ENCODE results near the gene LILRA1.
"Not testable (repeated sequence)": the region's sequence is repeated elsewhere in the genome, so short reads cannot be mapped to it uniquely, and the experiment has no call there.

Gene LILRA1

GRCh38 chr19:54577334-54577733 is 16.1 kb upstream of the LILRA1 start:
- DNase-seq (ENCODE audit: low spot score): no peak

- not testable (repeated sequence) for DNase-seq (ENCODE audit: low spot score)
These were observed 15.2 kb upstream of the LILRA1 start for GRCh38 chr19:54578268-54578667.

- no peak for DNase-seq (ENCODE audit: low spot score)
These were observed 7.0 kb upstream of the LILRA1 start for GRCh38 chr19:54586397-54586796.

- no peak for DNase-seq (ENCODE audit: low spot score)
These were observed 6.4 kb upstream of the LILRA1 start for GRCh38 chr19:54587026-54587425.

- not testable (repeated sequence) for DNase-seq (ENCODE audit: low spot score)
These were observed 647 bp downstream of the LILRA1 start for GRCh38 chr19:54593931-54594626.

GRCh38 chr19:54594737-54595136 is 1.3 kb downstream of the LILRA1 start:
- no peak for DNase-seq (ENCODE audit: low spot score)

GRCh38 chr19:54595680-54596436 is 2.4 kb downstream of the LILRA1 start:
- DNase-seq (ENCODE audit: low spot score): not testable (repeated sequence)

- no peak for DNase-seq (ENCODE audit: low spot score)
These were observed 6.8 kb downstream of the LILRA1 start for GRCh38 chr19:54600212-54600611.

- no peak for DNase-seq (ENCODE audit: low spot score)
These were observed 12.8 kb downstream of the LILRA1 start for GRCh38 chr19:54606230-54606629.

GRCh38 chr19:54606891-54607784 is 13.7 kb downstream of the LILRA1 start:
- no peak for DNase-seq (ENCODE audit: low spot score)

GRCh38 chr19:54607785-54608150 is 14.3 kb downstream of the LILRA1 start:
- no peak for DNase-seq (ENCODE audit: low spot score)

GRCh38 chr19:54608205-54608604 is 14.8 kb downstream of the LILRA1 start:
- no peak for DNase-seq (ENCODE audit: low spot score)

- DNase-seq (ENCODE audit: low spot score): no peak
These were observed 15.4 kb downstream of the LILRA1 start for GRCh38 chr19:54608792-54609191.

GRCh38 chr19:54609356-54609791 is 15.9 kb downstream of the LILRA1 start:
- DNase-seq (ENCODE audit: low spot score): no peak

GRCh38 chr19:54612428-54612827 is 19.0 kb downstream of the LILRA1 start:
- peak; percentile 61 for DNase-seq (ENCODE audit: low spot score)

- no peak for DNase-seq (ENCODE audit: low spot score)
These were observed 21.3 kb downstream of the LILRA1 start for GRCh38 chr19:54614726-54615125.

GRCh38 chr19:54616057-54616456 is 22.6 kb downstream of the LILRA1 start:
- DNase-seq (ENCODE audit: low spot score): no peak

GRCh38 chr19:54616821-54617560 is 23.6 kb downstream of the LILRA1 start:
- DNase-seq (ENCODE audit: low spot score): no peak

- no peak for DNase-seq (ENCODE audit: low spot score)
These were observed 27.0 kb downstream of the LILRA1 start for GRCh38 chr19:54620464-54620863.

GRCh38 chr19:54622431-54622830 is 29.0 kb downstream of the LILRA1 start:
- no peak for DNase-seq (ENCODE audit: low spot score)

- DNase-seq (ENCODE audit: low spot score): not testable (repeated sequence)
These were observed 30.8 kb downstream of the LILRA1 start for GRCh38 chr19:54624234-54624633.
